ENCODE results near the gene FAM111B.

- TF ChIP-seq CTCF (IDR thresholded peaks at IDR 0.05) (no peak), POLR2A (IDR thresholded peaks at IDR 0.05) (no peak)
These were observed 65.5 kb downstream of the FAM111B start for GRCh38 chr11:59172345-59173079.
